ENCODE results near the gene HRH3.

The HRH3 gene

DNA sequence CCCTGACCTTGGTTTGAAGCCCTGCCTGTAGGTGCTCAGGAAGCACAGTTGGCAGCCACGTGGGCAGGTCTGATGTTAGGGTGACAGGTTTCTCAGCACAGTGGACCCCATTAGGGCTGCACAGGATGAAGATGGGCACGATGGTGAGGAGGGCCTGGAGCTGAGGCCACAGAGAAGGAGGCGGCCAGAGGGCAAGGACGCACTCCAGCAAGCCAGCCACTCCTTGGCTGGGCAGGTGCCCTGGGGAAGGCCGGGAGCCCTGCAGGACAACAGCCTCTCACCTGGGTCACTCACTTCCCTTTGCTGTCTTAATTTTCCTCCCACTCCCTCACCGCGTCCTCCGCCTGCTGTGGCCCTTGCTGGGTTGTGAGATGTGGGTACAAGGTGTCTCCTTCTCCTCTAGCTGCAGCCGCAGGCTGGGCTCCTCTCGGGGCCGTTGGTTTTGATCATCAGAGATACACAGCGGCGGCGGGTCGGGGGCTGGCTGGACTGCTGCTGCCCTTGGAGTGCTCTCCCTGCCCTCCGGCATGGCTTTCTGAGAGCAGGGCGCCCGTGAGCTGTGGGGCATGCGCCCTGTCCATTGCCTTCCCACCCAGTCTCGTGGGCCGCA lies 23.9 kb upstream of the HRH3 start:
- no peak for DNase-seq

- DNase-seq, result no peak
These were observed 23.0 kb upstream of the HRH3 start for GRCh38 chr20:62243106-62243505.

- DNase-seq, result no peak
These were observed 22.1 kb upstream of the HRH3 start for GRCh38 chr20:62242176-62242575.

- DNase-seq, result no peak
These were observed 21.4 kb upstream of the HRH3 start for GRCh38 chr20:62241506-62241905.

DNA sequence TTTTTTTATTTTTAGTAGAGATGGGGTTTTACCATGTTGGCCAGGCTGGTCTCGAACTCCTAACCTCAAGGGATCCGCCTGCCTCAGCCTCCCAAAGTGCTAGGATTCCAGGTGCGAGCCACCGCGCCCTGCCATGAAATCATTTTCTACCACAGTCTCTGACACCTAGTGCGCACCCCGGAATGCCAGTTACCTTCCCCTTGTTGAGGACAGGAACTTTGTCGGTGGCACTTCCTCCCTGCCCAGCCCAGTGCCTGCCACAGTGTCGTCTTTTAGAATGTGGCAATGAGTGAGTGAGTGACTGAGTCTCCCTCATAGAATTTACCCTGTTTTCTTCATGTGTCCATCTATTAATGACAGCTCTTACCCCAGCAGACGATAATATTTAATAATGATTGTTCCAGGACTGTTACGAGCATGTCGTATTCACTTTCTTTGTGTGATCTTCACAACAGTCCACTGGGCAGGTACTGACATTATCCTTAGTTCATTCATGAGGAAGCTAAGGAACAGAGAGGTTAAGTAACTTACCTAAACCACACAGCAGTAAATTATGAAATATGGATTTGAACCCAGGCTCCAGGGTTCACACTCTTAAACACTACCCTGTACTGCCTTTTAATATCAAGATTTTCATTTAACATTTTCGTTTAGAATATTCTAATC lies 20.1 kb upstream of the HRH3 start:
- DNase-seq, result no peak

DNA sequence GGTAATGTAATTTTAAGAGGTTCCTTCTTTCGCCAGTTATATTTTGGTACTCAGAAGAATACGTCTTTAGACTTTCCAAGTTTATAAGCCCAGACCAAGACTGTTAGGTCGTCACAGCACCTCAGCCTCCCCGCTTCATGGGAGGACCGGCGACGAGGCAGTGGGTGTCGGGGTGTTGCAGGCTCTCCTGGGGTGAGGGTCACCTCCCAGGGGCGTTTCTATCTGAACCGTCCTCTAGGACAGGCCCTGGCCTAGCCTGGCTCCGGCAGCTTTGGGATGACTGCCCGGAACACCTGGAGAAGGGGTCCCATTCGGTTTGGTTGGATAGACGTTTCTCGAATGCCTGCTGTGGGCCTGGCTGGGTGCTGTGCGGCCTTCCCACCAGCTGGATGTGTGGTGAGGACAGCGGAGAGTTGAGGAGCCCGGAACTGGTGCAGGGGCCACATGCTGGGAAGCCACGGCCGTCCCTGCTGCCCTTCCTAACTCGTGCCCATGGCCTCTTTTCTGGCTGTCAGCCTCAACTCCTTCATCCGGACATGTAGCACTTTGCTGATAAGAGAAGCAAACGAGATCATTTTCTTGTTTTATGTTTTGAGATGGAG lies 19.3 kb upstream of the HRH3 start:
- DNase-seq, result no peak

DNA sequence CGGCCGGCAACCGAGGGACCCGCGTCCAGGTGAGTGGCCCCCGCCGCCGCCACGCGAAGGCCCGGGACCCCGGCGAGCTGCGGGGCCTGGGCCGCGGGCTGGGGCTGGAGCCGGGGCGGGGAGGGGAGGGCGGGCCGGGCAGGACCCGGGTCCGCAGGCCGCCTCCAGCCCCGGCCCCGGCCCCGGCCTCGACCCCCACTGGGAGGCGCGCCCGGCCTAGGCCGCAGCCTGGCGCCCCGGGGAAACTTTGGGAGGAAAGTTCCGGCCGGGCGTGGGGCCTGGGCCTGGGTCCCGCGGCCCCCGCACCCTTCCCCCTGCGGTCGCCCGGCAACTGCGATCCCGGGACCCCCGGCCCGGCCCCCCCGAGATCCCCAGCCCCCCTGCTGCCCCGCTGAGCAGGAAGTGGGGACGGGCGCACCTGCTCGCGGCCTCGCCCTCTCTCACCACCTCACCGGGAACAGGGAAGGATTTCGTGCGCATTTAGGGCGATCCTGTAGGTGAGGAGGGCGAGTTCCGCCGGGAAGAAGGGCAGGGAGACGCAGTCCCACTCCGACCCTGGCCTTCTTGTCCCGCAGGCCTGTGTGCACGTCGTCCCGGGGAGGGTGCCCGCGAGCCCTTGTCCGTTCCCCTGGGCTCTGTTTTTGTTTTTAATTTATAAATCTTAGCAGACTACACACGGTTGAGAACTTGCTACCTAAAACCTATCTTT lies 18.6 kb upstream of the HRH3 start:
- DNase-seq, result no peak

DNA sequence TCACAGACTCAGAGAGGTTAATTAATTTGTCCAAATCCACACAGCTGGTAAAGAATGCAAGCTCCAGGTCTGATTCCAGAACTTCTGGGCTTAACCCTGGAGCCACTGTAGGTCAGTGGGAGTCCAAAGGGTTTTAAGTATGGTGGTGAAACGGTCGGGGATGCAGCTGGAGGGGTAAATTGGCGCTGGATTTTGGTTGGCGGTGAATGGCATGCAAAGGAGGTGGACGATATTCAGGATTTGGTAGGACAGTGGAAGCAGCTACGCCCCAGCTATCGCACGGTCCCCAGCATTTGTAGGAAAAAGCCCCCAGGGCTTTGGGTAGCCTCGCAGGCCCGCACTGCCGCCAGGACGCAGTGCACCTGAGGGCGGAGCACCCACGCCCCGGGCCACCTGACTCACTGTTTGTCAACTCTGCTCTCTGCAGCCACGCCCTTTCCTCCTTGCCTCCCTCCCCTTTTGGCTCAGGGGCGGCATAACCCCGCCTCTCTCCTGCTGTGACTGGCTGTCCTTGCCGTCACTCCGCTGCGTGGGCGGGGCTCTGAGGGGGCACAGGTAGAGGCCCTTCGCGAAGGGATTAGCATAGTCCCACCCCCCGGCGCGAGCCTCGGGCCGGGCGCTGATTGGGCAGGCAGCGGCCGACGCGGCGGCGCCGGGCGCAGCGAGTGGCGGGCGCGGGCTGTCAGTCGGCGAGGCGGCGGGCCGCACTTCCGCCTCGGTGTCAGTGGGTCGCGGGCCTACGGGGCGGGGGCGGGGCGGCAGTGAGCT lies 17.9 kb upstream of the HRH3 start, which contains the start of gene OSBPL2:
Gene OSBPL2, plus strand, starts transcription at position 721 of the 768 bp plus-strand sequence. CDS start 17,664 bp downstream, outside the sequence.
- DNase-seq, result peak; percentile 100

GRCh38 chr20:62237514-62237800 lies 17.4 kb upstream of the HRH3 start:
- DNase-seq, result no peak

- no peak for DNase-seq
These were observed 16.9 kb upstream of the HRH3 start for GRCh38 chr20:62236766-62237513.

DNA sequence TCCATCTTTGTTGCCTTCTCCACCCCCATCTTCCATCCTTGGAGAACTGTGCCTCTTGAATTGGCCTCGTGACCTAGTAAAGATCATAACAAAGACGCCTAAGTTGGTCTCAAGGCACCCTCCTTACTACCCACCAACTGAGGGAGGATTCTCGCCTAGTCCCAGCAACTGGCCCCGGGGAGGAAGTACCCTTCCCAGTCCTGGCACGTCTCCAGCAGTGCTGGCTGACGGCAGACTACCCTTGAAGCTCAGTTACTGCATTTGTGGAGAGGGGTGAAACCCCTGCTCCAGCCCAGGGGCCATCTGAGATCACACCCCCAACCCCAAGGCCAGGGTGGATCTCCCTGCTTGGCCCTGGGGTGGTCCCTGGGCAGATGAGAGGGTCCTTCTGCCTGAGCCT lies 16.1 kb upstream of the HRH3 start:
- no peak for DNase-seq

- no peak for DNase-seq
These were observed 15.7 kb upstream of the HRH3 start for GRCh38 chr20:62235777-62236157.

- DNase-seq, result no peak
These were observed 15.1 kb upstream of the HRH3 start for GRCh38 chr20:62235001-62235776.

DNA sequence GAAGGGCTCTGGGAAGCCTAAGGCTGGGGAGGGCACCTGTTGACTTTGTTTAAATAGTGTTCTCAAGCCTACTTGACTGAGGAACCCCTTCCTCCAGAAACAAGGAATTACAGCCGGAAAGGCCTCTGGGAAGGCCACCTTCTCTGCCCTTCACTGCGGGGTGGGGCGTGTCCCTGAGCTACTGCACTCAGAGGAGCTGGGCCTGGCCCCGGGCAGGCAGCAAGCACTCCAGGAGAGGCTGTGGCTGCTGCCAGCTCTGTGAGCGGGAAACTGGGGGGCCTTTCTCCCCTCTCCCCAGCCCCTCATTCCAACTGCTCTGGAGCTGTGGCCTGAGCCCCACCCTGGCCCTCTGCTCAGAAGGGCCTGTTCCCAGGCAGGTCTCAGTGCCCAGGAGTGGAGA lies 14.3 kb upstream of the HRH3 start:
- DNase-seq, result no peak

- DNase-seq, result no peak
These were observed 13.6 kb upstream of the HRH3 start for GRCh38 chr20:62233684-62234083.

DNA sequence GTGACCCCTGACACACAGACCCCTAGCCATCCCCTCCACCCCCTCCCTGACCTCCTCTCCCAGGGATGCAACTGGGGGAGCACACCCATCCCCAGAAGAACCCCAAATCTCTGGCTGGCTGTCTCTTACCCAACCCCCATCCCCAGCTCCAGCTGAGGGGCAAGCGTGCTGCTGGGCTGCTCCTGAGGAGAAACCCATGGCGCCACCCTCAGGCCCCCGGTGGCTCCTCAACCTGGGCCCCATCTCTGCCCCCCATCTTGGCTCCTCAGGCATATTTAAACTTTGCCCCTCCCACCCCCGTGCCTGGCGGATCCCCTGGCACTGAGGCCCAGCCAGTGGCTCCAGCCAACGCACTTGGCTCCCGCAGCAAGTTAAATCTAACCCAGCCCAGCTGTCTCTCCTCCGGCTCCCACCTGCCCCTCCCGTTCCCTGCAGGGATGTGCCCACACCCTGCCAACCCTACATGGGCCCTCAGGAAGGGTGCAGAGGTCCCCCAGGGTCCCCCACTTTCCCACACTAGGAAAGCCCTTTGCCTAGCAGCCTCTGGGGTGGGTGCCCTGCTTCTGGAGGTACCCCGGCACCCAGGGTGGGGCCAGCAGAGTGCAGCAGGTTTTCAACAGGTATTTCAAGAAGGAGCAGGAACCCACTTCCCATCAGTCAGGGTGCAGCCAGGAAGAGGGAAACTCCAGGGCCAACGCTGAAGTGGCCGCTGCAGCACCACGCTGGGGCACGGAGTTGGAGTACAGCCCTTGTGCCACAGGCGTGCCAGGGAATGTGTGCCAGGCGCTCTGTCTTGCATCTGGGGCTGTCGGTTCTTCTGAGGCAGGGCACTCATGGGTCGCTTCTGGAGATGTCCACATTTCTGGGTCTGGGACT lies 12.9 kb upstream of the HRH3 start:
- no peak for DNase-seq

- no peak for DNase-seq
These were observed 12.1 kb upstream of the HRH3 start for GRCh38 chr20:62232194-62232593.

GRCh38 chr20:62231292-62231691 lies 11.2 kb upstream of the HRH3 start:
- no peak for DNase-seq

DNA sequence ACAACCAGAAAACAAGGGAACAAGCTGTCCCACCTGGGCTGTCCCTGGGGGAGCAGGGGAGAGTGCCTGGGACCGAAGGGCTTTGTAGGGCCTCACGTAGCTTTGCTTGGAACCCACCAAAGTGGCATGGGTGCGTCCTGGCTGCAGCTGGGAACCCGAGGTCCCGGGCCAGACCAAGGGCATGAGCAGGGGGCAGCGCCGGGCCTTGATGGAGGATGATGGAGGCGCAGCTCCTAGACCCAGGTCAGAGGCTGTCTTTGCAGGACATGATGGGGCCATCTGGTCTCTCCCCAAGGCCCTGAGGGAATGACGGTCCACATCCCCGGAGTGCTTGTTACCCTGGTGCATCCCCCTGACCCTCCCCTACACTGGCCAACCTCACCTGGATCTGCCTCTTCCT lies 10.6 kb upstream of the HRH3 start:
- no peak for DNase-seq

- no peak for DNase-seq
These were observed 10.2 kb upstream of the HRH3 start for GRCh38 chr20:62230276-62230675.

DNA sequence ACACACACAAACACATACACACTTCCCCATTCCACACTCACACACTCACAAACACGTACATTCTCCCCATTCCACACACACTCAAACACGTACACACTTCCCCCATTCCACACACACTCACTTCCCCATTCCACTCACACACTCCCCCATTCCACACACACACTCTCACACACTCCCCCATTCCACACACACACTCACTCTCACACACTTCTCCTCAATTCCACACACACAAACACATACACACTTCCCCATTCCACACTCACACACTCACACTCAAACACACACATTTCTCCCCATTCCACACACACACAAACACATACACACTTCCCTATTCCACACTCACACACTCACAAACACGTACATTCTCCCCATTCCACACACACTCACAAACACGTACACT lies 9.6 kb upstream of the HRH3 start:
- no peak for DNase-seq

All from activated CD4-positive, alpha-beta T cell treated with anti-CD3 and anti-CD28 coated beads, Interleukin-2, Interleukin-6, amounts not matched to agents 100 ng/mL and 50 ng/mL, durations not matched to agents 16 hours and 8 hours (primary cell).